ENCODE measurements around the gene PPP1R18. TPM values are rescaled to one million over a fixed set of nuclear protein-coding genes. Genes with fewer than 3 reads are reported as not detected.
A peak's percentile ranks its signal among the peaks of the same experiment; 100 is the strongest.

PPP1R18 gene
- total and polyA plus RNA-seq, 9 of the 15 experiments (the other 6 are each of a cell fraction or from before 2014, with no cell fraction given) = 12.0 to 99.2 (median 42.6) TPM

- TF ChIP-seq ARID4B (CRISPR knock-in tag; IDR thresholded peaks at IDR 0.05) (no peak; the same call in 1 of the 2 replicates), HDGF (IDR thresholded peaks at IDR 0.05) (0 out of 2 replicates have a peak, but pooled peaks have one; percentile 1), GABPA (tag; conservative IDR thresholded peaks at IDR 0.05; ENCODE audit: low read depth) (no peak; the same call in 1 of the 2 replicates), RBBP5 (IDR thresholded peaks at IDR 0.05; ENCODE audit: borderline replicate concordance, insufficient read depth, low read length, poor library complexity, severe bottlenecking) (peak; percentile 9), KAT8 (IDR thresholded peaks at IDR 0.05; ENCODE audit: low read depth) (0 out of 2 replicates have a peak, but pooled peaks have one; percentile 36), NFRKB (IDR thresholded peaks at IDR 0.05; ENCODE audit: low read depth) (0 out of 2 replicates have a peak, but pooled peaks have one; percentile 18), RFX5 (IDR thresholded peaks at IDR 0.05; ENCODE audit: low read depth, low read length) (0 out of 2 replicates have a peak, but pooled peaks have one; percentile 20), JUN (IDR thresholded peaks at IDR 0.05; ENCODE audit: borderline replicate concordance, low read depth, low read length) (no peak), JUN (CRISPR knock-in tag; IDR thresholded peaks at IDR 0.05; ENCODE audit: borderline replicate concordance) (no peak), HIVEP1 (CRISPR knock-in tag; IDR thresholded peaks at IDR 0.05) (no peak), ARID1B (IDR thresholded peaks at IDR 0.05) (0 out of 2 replicates have a peak, but pooled peaks have one; percentile 11), KLF16 (IDR thresholded peaks at IDR 0.05) (no peak), CHAMP1 (IDR thresholded peaks at IDR 0.05) (no peak), TBL1XR1 (IDR thresholded peaks at IDR 0.05; ENCODE audit: low read length in 2 of 2) (peak in 1 of 2 experiments; percentile 27; a peak in 1 of 4 replicates)
- TF ChIP-seq, protein P1, sequence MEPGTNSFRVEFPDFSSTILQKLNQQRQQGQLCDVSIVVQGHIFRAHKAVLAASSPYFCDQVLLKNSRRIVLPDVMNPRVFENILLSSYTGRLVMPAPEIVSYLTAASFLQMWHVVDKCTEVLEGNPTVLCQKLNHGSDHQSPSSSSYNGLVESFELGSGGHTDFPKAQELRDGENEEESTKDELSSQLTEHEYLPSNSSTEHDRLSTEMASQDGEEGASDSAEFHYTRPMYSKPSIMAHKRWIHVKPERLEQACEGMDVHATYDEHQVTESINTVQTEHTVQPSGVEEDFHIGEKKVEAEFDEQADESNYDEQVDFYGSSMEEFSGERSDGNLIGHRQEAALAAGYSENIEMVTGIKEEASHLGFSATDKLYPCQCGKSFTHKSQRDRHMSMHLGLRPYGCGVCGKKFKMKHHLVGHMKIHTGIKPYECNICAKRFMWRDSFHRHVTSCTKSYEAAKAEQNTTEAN (CRISPR knock-in tag; IDR thresholded peaks at IDR 0.05) = 0 out of 2 replicates have a peak, but pooled peaks have one; percentile 14
- TF ChIP-seq, protein P2, sequence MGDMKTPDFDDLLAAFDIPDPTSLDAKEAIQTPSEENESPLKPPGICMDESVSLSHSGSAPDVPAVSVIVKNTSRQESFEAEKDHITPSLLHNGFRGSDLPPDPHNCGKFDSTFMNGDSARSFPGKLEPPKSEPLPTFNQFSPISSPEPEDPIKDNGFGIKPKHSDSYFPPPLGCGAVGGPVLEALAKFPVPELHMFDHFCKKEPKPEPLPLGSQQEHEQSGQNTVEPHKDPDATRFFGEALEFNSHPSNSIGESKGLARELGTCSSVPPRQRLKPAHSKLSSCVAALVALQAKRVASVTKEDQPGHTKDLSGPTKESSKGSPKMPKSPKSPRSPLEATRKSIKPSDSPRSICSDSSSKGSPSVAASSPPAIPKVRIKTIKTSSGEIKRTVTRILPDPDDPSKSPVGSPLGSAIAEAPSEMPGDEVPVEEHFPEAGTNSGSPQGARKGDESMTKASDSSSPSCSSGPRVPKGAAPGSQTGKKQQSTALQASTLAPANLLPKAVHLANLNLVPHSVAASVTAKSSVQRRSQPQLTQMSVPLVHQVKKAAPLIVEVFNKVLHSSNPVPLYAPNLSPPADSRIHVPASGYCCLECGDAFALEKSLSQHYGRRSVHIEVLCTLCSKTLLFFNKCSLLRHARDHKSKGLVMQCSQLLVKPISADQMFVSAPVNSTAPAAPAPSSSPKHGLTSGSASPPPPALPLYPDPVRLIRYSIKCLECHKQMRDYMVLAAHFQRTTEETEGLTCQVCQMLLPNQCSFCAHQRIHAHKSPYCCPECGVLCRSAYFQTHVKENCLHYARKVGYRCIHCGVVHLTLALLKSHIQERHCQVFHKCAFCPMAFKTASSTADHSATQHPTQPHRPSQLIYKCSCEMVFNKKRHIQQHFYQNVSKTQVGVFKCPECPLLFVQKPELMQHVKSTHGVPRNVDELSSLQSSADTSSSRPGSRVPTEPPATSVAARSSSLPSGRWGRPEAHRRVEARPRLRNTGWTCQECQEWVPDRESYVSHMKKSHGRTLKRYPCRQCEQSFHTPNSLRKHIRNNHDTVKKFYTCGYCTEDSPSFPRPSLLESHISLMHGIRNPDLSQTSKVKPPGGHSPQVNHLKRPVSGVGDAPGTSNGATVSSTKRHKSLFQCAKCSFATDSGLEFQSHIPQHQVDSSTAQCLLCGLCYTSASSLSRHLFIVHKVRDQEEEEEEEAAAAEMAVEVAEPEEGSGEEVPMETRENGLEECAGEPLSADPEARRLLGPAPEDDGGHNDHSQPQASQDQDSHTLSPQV (IDR thresholded peaks at IDR 0.05) = peak; percentile 56; the same call in 1 of the 2 replicates
Measured at GRCh38 chr6:30719356-30719755, 32.9 kb upstream of the PPP1R18 start (continued).
